ENCODE results near the gene UFD1. TPM values are rescaled to one million over a fixed set of nuclear protein-coding genes. Genes with fewer than 3 reads are reported as not detected.

UFD1 gene
- total and polyA plus RNA-seq, 2 of the 13 experiments (the other 11 are each of a cell fraction or from before 2014, with no cell fraction given), result 47.9 to 51.1 TPM

DNA sequence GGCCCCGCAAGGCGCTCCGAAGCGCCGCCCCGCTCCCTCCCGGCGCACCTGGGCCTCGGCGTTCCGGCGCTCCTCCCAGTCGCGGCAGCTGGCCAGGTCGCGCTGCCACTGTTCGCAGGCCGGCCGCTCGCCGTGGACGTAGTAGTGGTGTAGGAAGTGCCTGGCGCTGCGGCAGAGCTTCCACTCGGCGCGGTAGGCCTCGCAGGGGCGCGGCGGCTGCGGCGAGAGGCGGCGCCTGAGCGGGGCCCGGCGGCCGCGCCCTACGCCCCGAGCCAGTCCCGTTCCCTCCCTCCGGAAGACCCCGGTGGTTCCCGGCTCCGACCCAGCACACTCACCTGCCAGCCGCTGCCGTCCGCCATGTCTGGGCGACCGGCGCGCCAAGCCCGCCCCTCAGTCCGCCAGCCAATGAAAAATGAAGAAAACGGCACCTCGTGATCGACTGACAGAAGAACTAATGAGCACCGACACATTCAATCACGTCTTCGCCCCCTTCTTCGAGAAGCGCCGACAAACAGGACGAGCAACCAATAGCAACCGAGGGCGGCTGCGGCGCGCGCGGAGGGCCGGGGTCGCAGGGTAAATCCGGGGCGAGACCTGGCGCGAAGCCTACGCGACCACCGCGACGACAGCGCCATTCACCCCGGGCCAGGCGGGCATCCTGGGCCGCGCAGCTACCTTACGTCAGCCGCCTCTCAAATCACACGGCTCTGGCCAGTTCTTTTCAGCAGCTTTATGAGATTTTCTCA is 31.5 kb downstream of the UFD1 start, which contains the start of gene C22orf39 (continued):
- TF ChIP-seq, protein P1, sequence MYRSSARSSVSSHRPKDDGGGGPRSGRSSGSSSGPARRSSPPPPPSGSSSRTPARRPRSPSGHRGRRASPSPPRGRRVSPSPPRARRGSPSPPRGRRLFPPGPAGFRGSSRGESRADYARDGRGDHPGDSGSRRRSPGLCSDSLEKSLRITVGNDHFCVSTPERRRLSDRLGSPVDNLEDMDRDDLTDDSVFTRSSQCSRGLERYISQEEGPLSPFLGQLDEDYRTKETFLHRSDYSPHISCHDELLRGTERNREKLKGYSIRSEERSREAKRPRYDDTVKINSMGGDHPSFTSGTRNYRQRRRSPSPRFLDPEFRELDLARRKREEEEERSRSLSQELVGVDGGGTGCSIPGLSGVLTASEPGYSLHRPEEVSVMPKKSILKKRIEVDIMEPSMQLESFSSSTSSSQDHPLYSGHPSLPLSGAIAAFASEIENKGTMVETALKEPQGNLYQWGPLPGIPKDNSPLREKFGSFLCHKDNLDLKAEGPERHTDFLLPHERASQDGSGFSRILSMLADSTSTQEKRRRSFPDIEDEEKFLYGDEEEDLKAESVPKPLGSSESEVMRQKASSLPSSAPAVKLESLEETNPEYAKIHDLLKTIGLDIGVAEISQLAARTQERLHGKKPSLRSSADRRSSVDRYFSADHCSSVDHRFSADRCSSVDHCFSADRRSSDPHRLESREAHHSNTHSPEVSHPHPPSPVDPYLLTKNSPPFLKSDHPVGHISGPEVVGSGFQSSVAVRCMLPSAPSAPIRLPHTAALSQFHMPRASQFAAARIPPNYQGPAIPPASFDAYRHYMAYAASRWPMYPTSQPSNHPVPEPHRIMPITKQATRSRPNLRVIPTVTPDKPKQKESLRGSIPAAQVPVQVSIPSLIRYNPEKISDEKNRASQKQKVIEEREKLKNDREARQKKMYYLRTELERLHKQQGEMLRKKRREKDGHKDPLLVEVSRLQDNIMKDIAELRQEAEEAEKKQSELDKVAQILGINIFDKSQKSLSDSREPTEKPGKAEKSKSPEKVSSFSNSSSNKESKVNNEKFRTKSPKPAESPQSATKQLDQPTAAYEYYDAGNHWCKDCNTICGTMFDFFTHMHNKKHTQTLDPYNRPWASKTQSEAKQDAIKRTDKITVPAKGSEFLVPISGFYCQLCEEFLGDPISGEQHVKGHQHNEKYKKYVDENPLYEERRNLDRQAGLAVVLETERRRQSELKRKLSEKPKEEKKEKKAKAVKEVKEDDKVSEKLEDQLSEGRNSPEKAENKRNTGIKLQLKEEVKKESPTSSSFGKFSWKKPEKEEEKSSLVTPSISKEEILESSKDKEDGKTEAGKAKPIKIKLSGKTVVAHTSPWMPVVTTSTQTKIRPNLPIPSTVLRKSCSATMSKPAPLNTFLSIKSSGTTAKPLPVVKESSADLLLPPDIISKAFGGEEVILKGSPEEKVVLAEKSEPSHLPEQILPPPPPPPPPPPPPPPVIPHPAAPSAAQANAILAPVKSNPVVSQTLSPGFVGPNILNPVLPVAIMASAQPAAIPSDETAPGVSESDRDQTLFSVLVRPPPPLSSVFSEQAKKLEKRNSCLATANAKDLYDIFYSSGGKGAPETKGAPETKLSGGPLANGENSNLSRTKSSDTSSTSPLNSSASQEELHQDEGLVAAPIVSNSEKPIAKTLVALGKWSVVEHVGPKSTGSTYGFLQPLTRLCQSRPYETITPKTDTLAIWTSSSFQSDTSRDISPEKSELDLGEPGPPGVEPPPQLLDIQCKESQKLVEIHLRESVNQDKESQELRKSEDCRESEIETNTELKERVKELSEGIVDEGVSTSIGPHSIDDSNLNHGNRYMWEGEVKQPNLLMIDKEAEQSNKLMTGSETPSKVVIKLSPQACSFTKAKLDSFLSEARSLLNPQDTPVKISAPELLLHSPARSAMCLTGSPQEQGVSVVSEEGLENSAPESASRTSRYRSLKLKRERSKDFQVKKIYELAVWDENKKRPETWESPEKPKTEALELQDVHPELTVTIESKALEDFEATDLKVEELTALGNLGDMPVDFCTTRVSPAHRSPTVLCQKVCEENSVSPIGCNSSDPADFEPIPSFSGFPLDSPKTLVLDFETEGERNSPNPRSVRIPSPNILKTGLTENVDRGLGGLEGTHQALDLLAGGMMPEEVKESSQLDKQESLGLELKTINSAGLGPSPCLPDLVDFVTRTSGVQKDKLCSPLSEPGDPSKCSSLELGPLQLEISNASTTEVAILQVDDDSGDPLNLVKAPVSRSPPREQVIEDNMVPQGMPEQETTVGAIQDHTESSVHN (CRISPR knock-in tag; IDR thresholded peaks at IDR 0.05), result no peak
- TF ChIP-seq CENPX (CRISPR knock-in tag; IDR thresholded peaks at IDR 0.05), result no peak
- TF ChIP-seq MYC (CRISPR knock-in tag; IDR thresholded peaks at IDR 0.05; ENCODE audit: borderline replicate concordance), result peak; percentile 57
- TF ChIP-seq FOSL2 (CRISPR knock-in tag; IDR thresholded peaks at IDR 0.05), result peak; percentile 6; the same call in 1 of the 2 replicates
- TF ChIP-seq RFX5 (IDR thresholded peaks at IDR 0.05; ENCODE audit: low read depth, low read length), result 0 out of 2 replicates have a peak, but pooled peaks have one; percentile 53
- no peak for TF ChIP-seq MEIS1 (CRISPR knock-in tag; IDR thresholded peaks at IDR 0.05; ENCODE audit: borderline replicate concordance)
- TF ChIP-seq ZNF839 (CRISPR knock-in tag; IDR thresholded peaks at IDR 0.05; ENCODE audit: borderline replicate concordance), result 0 out of 2 replicates have a peak, but pooled peaks have one; percentile 72
- TF ChIP-seq AKNA (CRISPR knock-in tag; IDR thresholded peaks at IDR 0.05; ENCODE audit: borderline replicate concordance), result 0 out of 2 replicates have a peak, but pooled peaks have one; percentile 65
- no peak; the same call in 1 of the 2 replicates for TF ChIP-seq ZNF256 (CRISPR knock-in tag; conservative IDR thresholded peaks at IDR 0.05)
- TF ChIP-seq, protein P2, sequence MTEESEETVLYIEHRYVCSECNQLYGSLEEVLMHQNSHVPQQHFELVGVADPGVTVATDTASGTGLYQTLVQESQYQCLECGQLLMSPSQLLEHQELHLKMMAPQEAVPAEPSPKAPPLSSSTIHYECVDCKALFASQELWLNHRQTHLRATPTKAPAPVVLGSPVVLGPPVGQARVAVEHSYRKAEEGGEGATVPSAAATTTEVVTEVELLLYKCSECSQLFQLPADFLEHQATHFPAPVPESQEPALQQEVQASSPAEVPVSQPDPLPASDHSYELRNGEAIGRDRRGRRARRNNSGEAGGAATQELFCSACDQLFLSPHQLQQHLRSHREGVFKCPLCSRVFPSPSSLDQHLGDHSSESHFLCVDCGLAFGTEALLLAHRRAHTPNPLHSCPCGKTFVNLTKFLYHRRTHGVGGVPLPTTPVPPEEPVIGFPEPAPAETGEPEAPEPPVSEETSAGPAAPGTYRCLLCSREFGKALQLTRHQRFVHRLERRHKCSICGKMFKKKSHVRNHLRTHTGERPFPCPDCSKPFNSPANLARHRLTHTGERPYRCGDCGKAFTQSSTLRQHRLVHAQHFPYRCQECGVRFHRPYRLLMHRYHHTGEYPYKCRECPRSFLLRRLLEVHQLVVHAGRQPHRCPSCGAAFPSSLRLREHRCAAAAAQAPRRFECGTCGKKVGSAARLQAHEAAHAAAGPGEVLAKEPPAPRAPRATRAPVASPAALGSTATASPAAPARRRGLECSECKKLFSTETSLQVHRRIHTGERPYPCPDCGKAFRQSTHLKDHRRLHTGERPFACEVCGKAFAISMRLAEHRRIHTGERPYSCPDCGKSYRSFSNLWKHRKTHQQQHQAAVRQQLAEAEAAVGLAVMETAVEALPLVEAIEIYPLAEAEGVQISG (CRISPR knock-in tag; IDR thresholded peaks at IDR 0.05), result peak; percentile 66
- no peak for TF ChIP-seq CEBPG (CRISPR knock-in tag; IDR thresholded peaks at IDR 0.05)

Measured in HepG2 (cell line).